Neural progenitor cell (in vitro differentiated cells): Measurements from ENCODE around the gene UBE2F. TPM values are rescaled to one million over a fixed set of nuclear protein-coding genes. Genes with fewer than 3 reads are reported as not detected.

ENCODE experiments used
- DNase-seq: peaks from one replicate; pipeline ENCODE4 v3.0.0-alpha.2; 2016; ENCODE audit warnings: low spot score
- H2AFZ ChIP-seq: fragments of 200-600 bp; sonication (generic); replicated peaks from 2 replicates; pipeline ENCODE4 v1.6.1; 2016; ENCODE audit warnings: antibody characterized with exemption
- H3F3A ChIP-seq: fragments of 200-600 bp; sonication (generic); 2 replicates; pipeline ENCODE4 v1.6.1; 2016; ENCODE audit warnings: antibody characterized with exemption, low read depth
- H3K27ac ChIP-seq: fragments of 200-600 bp; sonication (generic); 2 replicates; pipeline ENCODE4 v1.5.1; 2016; ENCODE audit warnings: mild to moderate bottlenecking
- H3K27me3 ChIP-seq: fragments of 200-600 bp; sonication (generic); 2 replicates; pipeline ENCODE4 v1.6.1; 2016; ENCODE audit warnings: mild to moderate bottlenecking, moderate library complexity
- H3K36me3 ChIP-seq: fragments of 200-600 bp; sonication (generic); 2 replicates; pipeline ENCODE4 v1.5.1; 2016
- H3K4me1 ChIP-seq: fragments of 200-600 bp; sonication (generic); 2 replicates; pipeline ENCODE4 v1.6.1; 2016; ENCODE audit warnings: mixed run types
- H3K4me2 ChIP-seq: fragments of 200-600 bp; sonication (generic); 2 replicates; pipeline ENCODE4 v1.6.1; 2016
- H3K4me3 ChIP-seq: fragments of 200-600 bp; sonication (generic); 2 replicates; pipeline ENCODE4 v1.5.1; 2016
- H3K79me2 ChIP-seq: fragments of 200-600 bp; sonication (generic); 2 replicates; pipeline ENCODE4 v1.6.1; 2016; ENCODE audit warnings: low read depth
- H3K9ac ChIP-seq: fragments of 200-600 bp; sonication (generic); 2 replicates; pipeline ENCODE4 v1.6.1; 2016
- H3K9me3 ChIP-seq: fragments of 200-600 bp; sonication (generic); 2 replicates; pipeline ENCODE4 v1.5.1; 2016; ENCODE audit warnings: low read depth
- H4K20me1 ChIP-seq: fragments of 200-600 bp; sonication (generic); 2 replicates; pipeline ENCODE4 v1.6.1; 2016; ENCODE audit warnings: low read depth
- H3K27ac Mint-ChIP-seq: 3 replicates; pipeline ENCODE4 v1.8.0; 2021; ENCODE audit warnings: mixed read lengths
- H3K27me3 Mint-ChIP-seq: 2 replicates; pipeline ENCODE4 v1.8.0; 2022; ENCODE audit warnings: low read depth, mild to moderate bottlenecking, inconsistent platforms, moderate library complexity, mixed read lengths; ENCODE audit not compliant: insufficient read depth
- H3K36me3 Mint-ChIP-seq: 3 replicates; pipeline ENCODE4 v1.8.0; 2021; ENCODE audit warnings: mixed read lengths
- H3K4me1 Mint-ChIP-seq: 3 replicates; pipeline ENCODE4 v1.8.0; 2021; ENCODE audit warnings: mixed read lengths
- H3K4me3 Mint-ChIP-seq: 3 replicates; pipeline ENCODE4 v1.8.0; 2021; ENCODE audit warnings: mild to moderate bottlenecking, moderate library complexity, mixed read lengths
- H3K9me3 Mint-ChIP-seq: 3 replicates; pipeline ENCODE4 v1.8.0; 2020; ENCODE audit warnings: mixed read lengths
- CTCF ChIP-seq: fragments of 200-600 bp; sonication (generic); IDR thresholded peaks from 2 replicates; pipeline ENCODE4 v1.5.1; 2017; ENCODE audit warnings: antibody characterized with exemption, mild to moderate bottlenecking
- EZH2 ChIP-seq: fragments of 200-600 bp; sonication (generic); IDR thresholded peaks from 2 replicates; pipeline ENCODE4 v1.6.1; 2017; ENCODE audit warnings: antibody characterized with exemption, mild to moderate bottlenecking, moderate library complexity
- EZH2phosphoT487 ChIP-seq: fragments of 200-600 bp; sonication (generic); IDR thresholded peaks from 2 replicates; pipeline ENCODE4 v1.6.1; 2017; ENCODE audit warnings: antibody characterized with exemption
- total RNA-seq: library from RNA; depleted of rRNA; stranded (reverse); fragments of >200 nt; gene quantifications from 2 replicates; pipeline ENCODE4 v1.2.3, GENCODE V29; 2015; ENCODE audit warnings: low replicate concordance

The UBE2F gene
- total RNA-seq, 1 donor from 2014 or later: 77.4 TPM

GRCh38 chr2:237920673-237921072, 46.1 kb upstream of the UBE2F start:
- Histone ChIP-seq H3K79me2 (no peaks in the 10 kb centered on the region), H2AFZ (no peak overlapping the region), H3K9ac (no peak overlapping the region), H3K36me3 (no peaks in the 10 kb centered on the region), H3K4me2 (no peak overlapping the region), H3K4me1 (no peaks in the 10 kb centered on the region), H3K4me3 (no peak overlapping the region), H3K27me3 (peaks cover 10% of the 10 kb centered on the region), H4K20me1 (no peaks in the 10 kb centered on the region), H3F3A (no peaks in the 10 kb centered on the region), H3K27ac (no peak overlapping the region), H3K9me3 (no peaks in the 10 kb centered on the region)
- Mint-ChIP-seq H3K36me3 (no peaks in the 10 kb centered on the region), H3K27me3 (peaks cover 7% of the 10 kb centered on the region), H3K27ac (no peak overlapping the region), H3K4me3 (no peak overlapping the region), H3K9me3 (no peaks in the 10 kb centered on the region), H3K4me1 (peaks cover 11% of the 10 kb centered on the region)
- TF ChIP-seq EZH2phosphoT487: no peak
- TF ChIP-seq CTCF: no peak
- no peak for TF ChIP-seq EZH2
- DNase-seq: no peak

- H4K20me1 ChIP-seq: no peaks in the 10 kb centered on the region
- H3K4me3 Mint-ChIP-seq: no peak overlapping the region
- no peak overlapping the region for H3K9ac ChIP-seq
- peaks cover 10% of the 10 kb centered on the region for H3K27me3 ChIP-seq
- no peak overlapping the region for H3K27ac ChIP-seq
- TF ChIP-seq EZH2phosphoT487: no peak
- no peak for TF ChIP-seq EZH2
- TF ChIP-seq CTCF: no peak
- no peaks in the 10 kb centered on the region for H3F3A ChIP-seq
- H3K4me1 Mint-ChIP-seq: peaks cover 9% of the 10 kb centered on the region
- H3K9me3 ChIP-seq: no peaks in the 10 kb centered on the region
- H3K4me1 ChIP-seq: no peaks in the 10 kb centered on the region
- H3K9me3 Mint-ChIP-seq: no peaks in the 10 kb centered on the region
- H3K4me3 ChIP-seq: no peak overlapping the region
- H3K4me2 ChIP-seq: no peak overlapping the region
- no peak overlapping the region for H3K27ac Mint-ChIP-seq
- H3K36me3 ChIP-seq: no peaks in the 10 kb centered on the region
- DNase-seq: no peak
- H3K36me3 Mint-ChIP-seq: no peaks in the 10 kb centered on the region
- no peak overlapping the region for H2AFZ ChIP-seq
- H3K27me3 Mint-ChIP-seq: peaks cover 2% of the 10 kb centered on the region
- no peaks in the 10 kb centered on the region for H3K79me2 ChIP-seq
Observed at GRCh38 chr2:237921967-237922492, 44.8 kb upstream of the UBE2F start.

- no peak overlapping the region for H2AFZ ChIP-seq
- H3K27ac ChIP-seq: no peak overlapping the region
- H3K79me2 ChIP-seq: no peaks in the 10 kb centered on the region
- peaks cover 5% of the 10 kb centered on the region for H3K4me1 Mint-ChIP-seq
- H3K4me3 Mint-ChIP-seq: no peak overlapping the region
- H3K27me3 Mint-ChIP-seq: peaks cover 2% of the 10 kb centered on the region
- H3K4me1 ChIP-seq: no peaks in the 10 kb centered on the region
- H3K4me2 ChIP-seq: no peak overlapping the region
- H3F3A ChIP-seq: no peaks in the 10 kb centered on the region
- H3K27me3 ChIP-seq: peaks cover 10% of the 10 kb centered on the region
- no peak overlapping the region for H3K9ac ChIP-seq
- H3K27ac Mint-ChIP-seq: no peak overlapping the region
- H3K9me3 Mint-ChIP-seq: no peaks in the 10 kb centered on the region
- H3K36me3 ChIP-seq: no peaks in the 10 kb centered on the region
- DNase-seq: no peak
- no peak for TF ChIP-seq CTCF
- TF ChIP-seq EZH2phosphoT487: no peak
- no peak for TF ChIP-seq EZH2
- no peaks in the 10 kb centered on the region for H3K36me3 Mint-ChIP-seq
- no peak overlapping the region for H3K4me3 ChIP-seq
- no peaks in the 10 kb centered on the region for H4K20me1 ChIP-seq
- H3K9me3 ChIP-seq: no peaks in the 10 kb centered on the region
Observed at GRCh38 chr2:237922641-237923361, 44.0 kb upstream of the UBE2F start.
